ENCODE measurements around the gene TIAM2. TPM values are rescaled to one million over a fixed set of nuclear protein-coding genes. Genes with fewer than 3 reads are reported as not detected.

TIAM2 gene
- total RNA-seq, 1 experiment from 2014 or later, result 9.1 TPM

GRCh38 chr6:155201461-155202226 lies 206.5 kb downstream of the TIAM2 start:
- DNase-seq (ENCODE audit: low spot score), result peak; percentile 19
- TF ChIP-seq CTCF (conservative IDR thresholded peaks at IDR 0.05; ENCODE audit: low read depth, low read length) (no peak), EZH2 (IDR thresholded peaks at IDR 0.05; ENCODE audit: borderline replicate concordance, low read depth, low read length, poor library complexity, severe bottlenecking) (no peak)
- BruUV-seq (replicated peaks), result no TSS peak
- ChIA-PET CTCF (no interaction called here), POLR2A (ENCODE audit: low non-redundant PET) (no interaction called here)
- intact Hi-C loops (cut with micrococcal nuclease; ENCODE audit: unreplicated experiment), result no loop called here
- no peak overlapping the region for H3K4me3 ChIP-seq (ENCODE audit: low read depth, low read length, poor library complexity, severe bottlenecking)
- H3K27ac ChIP-seq (ENCODE audit: low read depth, low read length, poor library complexity, severe bottlenecking), result no peak overlapping the region
- no peaks in the 10 kb centered on the region for H3K9me3 ChIP-seq (ENCODE audit: low read depth, low read length, poor library complexity, severe bottlenecking)
- no peaks in the 10 kb centered on the region for H3K4me1 ChIP-seq (ENCODE audit: insufficient read depth, low read length, poor library complexity, severe bottlenecking)
- no peaks in the 10 kb centered on the region for H3K36me3 ChIP-seq (ENCODE audit: insufficient read depth, low read length, poor library complexity, severe bottlenecking)
- H3K27me3 ChIP-seq (replicated peaks; ENCODE audit: insufficient read depth, low read depth, low read length, poor library complexity), result no peaks in the 10 kb centered on the region

DNA sequence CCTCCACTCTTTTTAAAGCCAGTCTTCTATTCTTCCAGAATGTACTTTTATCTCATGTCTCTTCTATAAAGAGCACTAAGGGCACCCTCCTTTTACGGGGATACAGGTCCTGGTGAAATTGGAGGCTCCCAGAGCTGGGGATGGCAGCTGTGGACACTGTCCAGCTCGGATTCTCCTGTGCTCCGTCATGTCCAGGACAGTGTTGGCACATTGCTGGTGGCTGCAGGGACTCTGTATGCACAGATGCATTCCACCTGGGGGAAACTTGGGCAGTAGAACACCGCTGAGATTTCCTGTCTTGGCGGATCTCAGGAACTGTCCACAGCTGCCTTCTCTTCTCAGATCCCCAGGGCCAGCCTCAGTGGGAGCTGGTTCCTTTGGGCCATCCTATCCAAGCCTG lies 212.1 kb downstream of the TIAM2 start:
- BruUV-seq (replicated peaks), result no TSS peak
- ChIA-PET CTCF (no interaction called here), POLR2A (ENCODE audit: low non-redundant PET) (no interaction called here)
- H3K36me3 ChIP-seq (ENCODE audit: insufficient read depth, low read length, poor library complexity, severe bottlenecking), result no peaks in the 10 kb centered on the region
- H3K9me3 ChIP-seq (ENCODE audit: low read depth, low read length, poor library complexity, severe bottlenecking), result no peaks in the 10 kb centered on the region
- intact Hi-C loops (cut with micrococcal nuclease; ENCODE audit: unreplicated experiment), result no loop called here
- no peak overlapping the region for H3K4me3 ChIP-seq (ENCODE audit: low read depth, low read length, poor library complexity, severe bottlenecking)
- DNase-seq (ENCODE audit: low spot score), result no peak
- H3K4me1 ChIP-seq (ENCODE audit: insufficient read depth, low read length, poor library complexity, severe bottlenecking), result no peaks in the 10 kb centered on the region
- TF ChIP-seq CTCF (conservative IDR thresholded peaks at IDR 0.05; ENCODE audit: low read depth, low read length) (no peak), EZH2 (IDR thresholded peaks at IDR 0.05; ENCODE audit: borderline replicate concordance, low read depth, low read length, poor library complexity, severe bottlenecking) (no peak)
- H3K27me3 ChIP-seq (replicated peaks; ENCODE audit: insufficient read depth, low read depth, low read length, poor library complexity), result no peaks in the 10 kb centered on the region
- H3K27ac ChIP-seq (ENCODE audit: low read depth, low read length, poor library complexity, severe bottlenecking), result no peak overlapping the region

DNA sequence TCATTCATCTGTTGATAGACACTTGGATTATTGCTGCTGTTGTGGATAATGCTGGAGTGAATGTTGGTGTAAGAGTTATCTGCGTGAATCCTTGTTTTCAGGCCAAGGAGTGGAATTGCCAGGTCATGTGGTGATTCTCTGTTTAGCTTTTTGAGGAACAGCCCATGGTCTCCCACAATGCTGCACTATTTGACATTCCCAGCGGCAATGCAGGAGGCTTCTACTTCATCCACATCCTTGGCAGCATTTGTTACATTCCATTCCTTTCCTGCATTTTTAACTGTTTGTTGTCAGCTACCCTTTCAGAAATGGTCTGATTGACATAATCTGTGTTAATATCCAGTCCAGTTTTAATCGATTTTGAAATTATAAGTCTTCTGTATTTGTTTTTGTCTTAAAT lies 217.0 kb downstream of the TIAM2 start:
- Histone ChIP-seq H3K27ac (ENCODE audit: low read depth, low read length, poor library complexity, severe bottlenecking) (no peak overlapping the region), H3K9me3 (ENCODE audit: low read depth, low read length, poor library complexity, severe bottlenecking) (no peaks in the 10 kb centered on the region), H3K27me3 (replicated peaks; ENCODE audit: insufficient read depth, low read depth, low read length, poor library complexity) (no peaks in the 10 kb centered on the region), H3K4me1 (ENCODE audit: insufficient read depth, low read length, poor library complexity, severe bottlenecking) (no peaks in the 10 kb centered on the region), H3K36me3 (ENCODE audit: insufficient read depth, low read length, poor library complexity, severe bottlenecking) (no peaks in the 10 kb centered on the region), H3K4me3 (ENCODE audit: low read depth, low read length, poor library complexity, severe bottlenecking) (no peak overlapping the region)
- ChIA-PET POLR2A (ENCODE audit: low non-redundant PET) (no interaction called here), CTCF (no interaction called here)
- no TSS peak for BruUV-seq (replicated peaks)
- DNase-seq (ENCODE audit: low spot score), result no peak
- TF ChIP-seq CTCF (conservative IDR thresholded peaks at IDR 0.05; ENCODE audit: low read depth, low read length) (no peak), EZH2 (IDR thresholded peaks at IDR 0.05; ENCODE audit: borderline replicate concordance, low read depth, low read length, poor library complexity, severe bottlenecking) (no peak)
- intact Hi-C loops (cut with micrococcal nuclease; ENCODE audit: unreplicated experiment), result no loop called here

Measured in A673 (cell line).